Measurements from ENCODE around the gene TMPRSS11D.

DNA sequence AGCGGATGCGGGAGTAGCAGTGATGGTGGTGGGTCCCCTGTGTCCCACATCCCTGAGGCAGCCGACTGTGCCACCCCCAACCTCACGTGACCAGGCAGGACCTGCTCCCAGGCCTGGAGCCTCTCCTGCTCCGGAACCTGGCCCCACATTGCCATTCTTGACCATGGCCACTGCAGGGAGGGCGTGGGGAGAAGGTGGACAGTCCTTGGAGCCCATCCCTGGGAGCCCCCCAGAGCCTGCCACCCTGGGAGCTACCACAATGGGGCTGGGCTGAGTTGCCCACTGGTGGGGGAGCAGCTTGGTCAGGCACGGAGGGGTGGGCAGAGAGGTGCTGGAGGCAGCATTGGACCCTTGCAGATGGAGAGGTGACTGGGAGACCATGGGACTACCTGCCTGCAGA is 42.7 kb upstream of the TMPRSS11D start:
- TF ChIP-seq POLR2AphosphoS5 (IDR thresholded peaks at IDR 0.05; ENCODE audit: insufficient read depth, low read depth, low read length): no peak
- TF ChIP-seq, protein P1, sequence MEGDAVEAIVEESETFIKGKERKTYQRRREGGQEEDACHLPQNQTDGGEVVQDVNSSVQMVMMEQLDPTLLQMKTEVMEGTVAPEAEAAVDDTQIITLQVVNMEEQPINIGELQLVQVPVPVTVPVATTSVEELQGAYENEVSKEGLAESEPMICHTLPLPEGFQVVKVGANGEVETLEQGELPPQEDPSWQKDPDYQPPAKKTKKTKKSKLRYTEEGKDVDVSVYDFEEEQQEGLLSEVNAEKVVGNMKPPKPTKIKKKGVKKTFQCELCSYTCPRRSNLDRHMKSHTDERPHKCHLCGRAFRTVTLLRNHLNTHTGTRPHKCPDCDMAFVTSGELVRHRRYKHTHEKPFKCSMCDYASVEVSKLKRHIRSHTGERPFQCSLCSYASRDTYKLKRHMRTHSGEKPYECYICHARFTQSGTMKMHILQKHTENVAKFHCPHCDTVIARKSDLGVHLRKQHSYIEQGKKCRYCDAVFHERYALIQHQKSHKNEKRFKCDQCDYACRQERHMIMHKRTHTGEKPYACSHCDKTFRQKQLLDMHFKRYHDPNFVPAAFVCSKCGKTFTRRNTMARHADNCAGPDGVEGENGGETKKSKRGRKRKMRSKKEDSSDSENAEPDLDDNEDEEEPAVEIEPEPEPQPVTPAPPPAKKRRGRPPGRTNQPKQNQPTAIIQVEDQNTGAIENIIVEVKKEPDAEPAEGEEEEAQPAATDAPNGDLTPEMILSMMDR (IDR thresholded peaks at IDR 0.05; ENCODE audit: extremely low read depth in 1 of 2, insufficient read depth in 1 of 2, low read depth in 1 of 2, low read length in 2 of 2): no peak
- no peak for TF ChIP-seq EZH2 (IDR thresholded peaks at IDR 0.05; ENCODE audit: borderline replicate concordance, low read depth, low read length, severe bottlenecking)
- no peak for TF ChIP-seq JUN (IDR thresholded peaks at IDR 0.05; ENCODE audit: borderline replicate concordance, insufficient read depth, insufficient read length, low read depth)
- TF ChIP-seq GATA2 (IDR thresholded peaks at IDR 0.05; ENCODE audit: insufficient read depth, insufficient read length, low read depth, low read length): no peak
- no peak for TF ChIP-seq POLR2A (IDR thresholded peaks at IDR 0.05; ENCODE audit: low read depth, low read length)
- TF ChIP-seq, protein P2, sequence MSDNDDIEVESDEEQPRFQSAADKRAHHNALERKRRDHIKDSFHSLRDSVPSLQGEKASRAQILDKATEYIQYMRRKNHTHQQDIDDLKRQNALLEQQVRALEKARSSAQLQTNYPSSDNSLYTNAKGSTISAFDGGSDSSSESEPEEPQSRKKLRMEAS (IDR thresholded peaks at IDR 0.05; ENCODE audit: insufficient read depth, insufficient read length): no peak

Measured in endothelial cell of umbilical vein (primary cell).